ENCODE data around the gene IP6K3.

The IP6K3 gene

DNA sequence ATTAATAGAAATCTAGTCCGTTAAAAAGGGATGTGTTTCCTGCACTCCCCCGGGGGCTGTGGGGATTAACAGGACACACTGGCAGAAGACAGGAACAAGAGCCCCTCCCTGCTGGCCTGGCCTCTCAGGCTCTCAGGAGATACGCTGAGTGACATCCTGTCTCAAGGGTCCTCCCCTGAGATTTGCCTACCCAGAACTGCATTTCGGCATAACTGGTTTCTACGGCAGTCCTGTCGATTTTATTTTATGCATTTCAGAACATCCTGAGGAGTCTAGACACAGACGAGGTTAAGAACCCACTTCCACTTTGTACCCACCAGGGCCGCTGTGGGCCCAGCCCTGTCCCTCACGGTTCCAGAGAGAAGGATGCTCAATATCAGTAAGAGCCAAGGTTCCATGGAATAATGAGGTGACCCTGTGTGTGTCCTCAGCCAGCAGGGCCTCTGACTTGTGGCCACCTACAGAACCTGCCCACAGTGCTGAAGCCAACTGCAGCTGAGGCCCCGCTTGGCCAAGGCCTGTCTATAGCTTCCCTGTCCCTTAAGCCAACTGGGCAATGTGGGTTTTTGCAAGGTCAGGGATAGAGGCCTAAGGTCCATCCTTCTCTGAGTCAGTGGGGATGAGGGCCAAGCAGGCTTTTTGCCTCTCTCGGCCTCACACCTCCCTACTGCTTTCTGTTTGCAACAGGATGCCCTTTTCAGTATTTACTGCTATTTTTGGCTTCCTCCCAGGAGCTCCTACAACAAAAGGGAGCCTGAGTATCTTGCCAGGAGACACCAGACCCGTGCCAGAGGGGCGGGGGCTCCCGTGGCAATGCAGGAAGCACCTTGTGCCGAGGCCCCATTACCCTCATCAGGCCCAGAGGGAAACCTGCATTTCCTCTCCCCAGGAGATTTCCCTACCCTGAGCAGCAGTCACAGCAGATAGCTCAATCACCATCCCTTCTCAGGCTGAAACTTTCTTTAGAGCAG lies 49.9 kb downstream of the IP6K3 start:
- no peak overlapping the region for H3K4me3 ChIP-seq (ENCODE audit: low read depth, low read length)
- TF ChIP-seq, protein P1, sequence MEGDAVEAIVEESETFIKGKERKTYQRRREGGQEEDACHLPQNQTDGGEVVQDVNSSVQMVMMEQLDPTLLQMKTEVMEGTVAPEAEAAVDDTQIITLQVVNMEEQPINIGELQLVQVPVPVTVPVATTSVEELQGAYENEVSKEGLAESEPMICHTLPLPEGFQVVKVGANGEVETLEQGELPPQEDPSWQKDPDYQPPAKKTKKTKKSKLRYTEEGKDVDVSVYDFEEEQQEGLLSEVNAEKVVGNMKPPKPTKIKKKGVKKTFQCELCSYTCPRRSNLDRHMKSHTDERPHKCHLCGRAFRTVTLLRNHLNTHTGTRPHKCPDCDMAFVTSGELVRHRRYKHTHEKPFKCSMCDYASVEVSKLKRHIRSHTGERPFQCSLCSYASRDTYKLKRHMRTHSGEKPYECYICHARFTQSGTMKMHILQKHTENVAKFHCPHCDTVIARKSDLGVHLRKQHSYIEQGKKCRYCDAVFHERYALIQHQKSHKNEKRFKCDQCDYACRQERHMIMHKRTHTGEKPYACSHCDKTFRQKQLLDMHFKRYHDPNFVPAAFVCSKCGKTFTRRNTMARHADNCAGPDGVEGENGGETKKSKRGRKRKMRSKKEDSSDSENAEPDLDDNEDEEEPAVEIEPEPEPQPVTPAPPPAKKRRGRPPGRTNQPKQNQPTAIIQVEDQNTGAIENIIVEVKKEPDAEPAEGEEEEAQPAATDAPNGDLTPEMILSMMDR (IDR thresholded peaks at IDR 0.05; ENCODE audit: low read depth, low read length) = no peak

DNA sequence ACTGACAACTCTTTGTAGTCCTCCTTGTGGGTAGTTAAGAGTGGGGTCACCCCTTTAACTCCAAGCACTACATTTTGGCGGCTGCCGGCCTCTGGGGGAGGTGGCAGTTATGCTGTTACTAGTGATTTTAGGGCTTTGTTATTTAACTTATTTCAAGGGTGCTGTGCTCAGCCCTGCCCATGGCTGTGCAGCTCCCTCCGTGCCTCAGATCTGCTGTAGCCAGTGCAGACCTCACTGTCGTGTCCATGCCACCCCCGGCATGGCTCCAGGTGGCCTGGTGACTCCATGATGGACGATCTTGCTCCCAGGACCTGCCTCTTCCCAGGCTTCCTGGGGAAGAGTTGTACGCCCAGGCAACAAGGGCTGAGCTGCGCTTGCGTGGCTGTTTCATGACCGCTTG lies 50.6 kb downstream of the IP6K3 start:
- H3K4me3 ChIP-seq (ENCODE audit: low read depth, low read length) = no peak overlapping the region
- TF ChIP-seq, protein P1 (IDR thresholded peaks at IDR 0.05; ENCODE audit: low read depth, low read length) = no peak

DNA sequence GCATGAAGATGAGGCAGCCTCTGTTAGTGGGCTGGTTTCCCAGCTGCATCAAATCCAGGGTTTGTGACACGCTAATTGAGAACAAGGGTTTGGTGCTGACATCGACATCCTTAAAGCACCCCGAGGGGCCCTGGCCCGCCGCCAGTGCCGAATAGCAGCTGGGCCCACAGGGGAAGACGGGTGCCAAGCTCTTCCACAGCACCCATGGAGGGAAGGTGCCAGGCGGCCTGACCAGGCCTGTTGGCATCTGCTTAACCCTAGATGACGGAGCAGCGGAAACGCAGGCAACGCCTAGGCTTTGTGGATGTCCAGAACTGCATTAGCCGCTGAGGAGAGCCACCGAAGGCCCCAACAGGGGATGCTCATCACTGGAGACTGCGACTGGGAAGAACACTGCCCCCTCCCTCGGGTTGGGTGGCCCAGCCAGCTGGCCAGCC lies 51.2 kb downstream of the IP6K3 start:
- TF ChIP-seq, protein P1 (IDR thresholded peaks at IDR 0.05; ENCODE audit: low read depth, low read length) = no peak
- H3K4me3 ChIP-seq (ENCODE audit: low read depth, low read length) = no peak overlapping the region

DNA sequence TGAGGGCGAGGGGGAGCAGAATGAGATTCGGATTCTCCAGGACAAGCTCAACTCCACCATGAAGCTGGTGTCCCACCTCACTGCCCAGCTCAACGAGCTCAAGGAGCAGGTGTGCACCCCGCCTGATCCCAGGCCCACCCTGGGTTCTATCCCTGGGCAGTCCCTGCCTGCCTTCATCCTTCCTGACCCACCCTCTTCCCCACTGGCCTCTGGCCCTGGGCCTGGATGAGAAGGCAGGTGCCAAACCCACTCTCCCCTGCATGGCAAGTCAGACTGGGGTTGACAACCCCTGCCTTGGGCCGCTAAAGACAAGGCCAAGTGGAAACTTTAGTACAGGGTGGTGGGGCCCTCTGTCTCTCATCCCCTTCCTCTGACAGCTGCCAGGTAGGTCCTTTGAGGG lies 51.7 kb downstream of the IP6K3 start:
- TF ChIP-seq, protein P1 (IDR thresholded peaks at IDR 0.05; ENCODE audit: low read depth, low read length) = no peak
- H3K4me3 ChIP-seq (ENCODE audit: low read depth, low read length) = no peak overlapping the region

DNA sequence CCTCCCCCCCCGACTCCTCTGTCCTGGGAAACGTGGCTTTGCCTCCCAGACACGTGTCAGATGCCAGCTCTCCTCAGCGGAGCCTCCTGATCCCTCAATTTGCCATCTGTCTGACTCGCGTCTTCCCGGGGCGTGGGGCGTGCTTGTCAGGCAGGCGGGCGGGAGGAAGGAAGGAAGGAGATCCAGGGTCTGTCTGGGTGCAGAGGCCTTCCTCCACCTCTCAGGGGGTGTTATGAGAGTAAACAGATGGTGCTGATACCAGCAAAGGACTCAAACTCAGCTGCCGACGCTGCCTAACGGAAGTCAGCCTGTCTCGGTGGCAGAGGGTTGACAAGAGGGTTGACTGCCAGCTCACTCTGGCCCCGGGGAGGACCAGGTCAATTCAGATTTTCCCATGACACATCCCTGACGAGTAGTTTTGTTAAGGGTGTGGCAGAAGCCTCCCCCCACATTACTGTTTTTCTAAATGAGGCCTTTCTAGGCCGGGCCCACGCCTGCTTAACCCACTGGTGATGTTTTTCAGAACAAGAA lies 52.2 kb downstream of the IP6K3 start:
- TF ChIP-seq, protein P1 (IDR thresholded peaks at IDR 0.05; ENCODE audit: low read depth, low read length) = no peak
- H3K4me3 ChIP-seq (ENCODE audit: low read depth, low read length) = no peak overlapping the region

DNA sequence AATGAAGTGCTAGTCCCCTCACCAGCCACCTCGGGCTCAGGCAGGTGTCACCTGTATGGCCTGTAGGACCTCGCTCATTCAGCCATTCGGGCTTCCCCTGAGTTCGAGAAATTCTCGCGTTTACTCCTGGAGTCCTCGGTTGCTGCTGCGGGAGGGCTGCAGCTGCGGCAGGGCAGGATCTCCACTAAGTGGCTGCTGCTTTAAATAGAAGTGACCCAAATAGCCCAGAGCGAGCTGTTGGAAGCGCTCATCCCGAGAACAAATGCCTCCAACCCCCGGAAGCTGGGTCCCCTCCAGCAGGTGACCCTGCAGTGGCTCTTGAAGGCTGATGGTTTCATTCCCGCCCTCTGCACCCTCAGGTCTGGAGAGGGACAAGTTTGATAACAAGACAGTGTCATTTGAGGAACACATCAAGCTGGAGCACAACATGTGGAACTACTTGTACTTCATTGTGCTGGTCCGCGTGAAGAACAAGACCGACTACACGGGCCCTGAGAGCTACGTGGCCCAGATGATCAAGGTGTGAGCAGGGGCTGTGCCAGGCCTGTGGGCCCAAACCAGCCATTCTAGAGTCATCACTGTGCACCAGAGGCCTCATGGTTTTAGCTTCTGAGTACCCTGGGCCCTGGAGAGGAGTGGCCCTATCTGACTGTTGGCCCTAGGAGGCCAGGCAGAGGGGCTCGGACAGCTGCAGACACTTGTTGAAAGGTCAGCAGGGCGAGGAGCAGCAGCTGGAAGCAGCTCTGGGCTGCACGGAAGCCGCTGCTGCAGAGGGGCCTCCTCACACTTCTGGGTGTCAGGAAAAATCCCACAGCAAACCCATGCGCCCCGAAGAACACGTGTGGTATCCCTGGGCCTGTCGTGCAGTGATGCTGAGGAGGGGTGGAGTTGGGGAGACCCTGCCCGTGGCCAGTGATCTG lies 53.3 kb downstream of the IP6K3 start:
- TF ChIP-seq, protein P1 (IDR thresholded peaks at IDR 0.05; ENCODE audit: low read depth, low read length) = no peak
- H3K4me3 ChIP-seq (ENCODE audit: low read depth, low read length) = no peak overlapping the region
